PC-3 (cell line): ENCODE results near the gene SIRT2.

Source experiments
- CTCF ChIP-seq: fragments of 300-600 bp; sonication (generic); conservative IDR thresholded peaks from 2 replicates; pipeline ENCODE4 v1.5.1; 2017; ENCODE audit warnings: antibody characterized with exemption, low read depth, mild to moderate bottlenecking, low read length
- EZH2 ChIP-seq: fragments of 300-600 bp; sonication (generic); IDR thresholded peaks from one replicate; pipeline ENCODE4 v1.6.1; 2017; ENCODE audit warnings: antibody characterized with exemption, mild to moderate bottlenecking, low read length; ENCODE audit not compliant: unreplicated experiment

GRCh38 chr19:38852231-38853044 lies 47.0 kb downstream of the SIRT2 start:
- TF ChIP-seq EZH2 (no peak), CTCF (no peak)
